ENCODE measurements around the gene PCYT1A. TPM values are rescaled to one million over a fixed set of nuclear protein-coding genes. Genes with fewer than 3 reads are reported as not detected.
A peak's percentile ranks its signal among the peaks of the same experiment; 100 is the strongest.

Gene PCYT1A
- total and polyA plus RNA-seq, 4 donors, result 21.2 to 67.4 (median 42.7) TPM

GRCh38 chr3:196235452-196236122, 51.9 kb downstream of the PCYT1A start:
- no peaks in the 10 kb centered on the region for H3K9me3 ChIP-seq (ENCODE audit: control insufficient read depth in 4 of 4, insufficient read depth in 3 of 4, low read length in 3 of 4)
- no peak for TF ChIP-seq CTCF (IDR thresholded peaks at IDR 0.05; ENCODE audit: control extremely low read depth, extremely low read depth)
- peaks cover 0 to 9% (median 0%) of the 10 kb centered on the region in 5 donors for H3K4me1 ChIP-seq (ENCODE audit: control insufficient read depth in 5 of 5, insufficient read depth in 5 of 5, low read length in 5 of 5)
- no peaks in the 10 kb centered on the region for H3K27me3 ChIP-seq (ENCODE audit: control insufficient read depth in 3 of 3, insufficient read depth in 3 of 3, low read length in 2 of 3)
- H3K27ac ChIP-seq (ENCODE audit: low read depth in 1 of 2, low read length in 1 of 2), result no peak overlapping the region
- no peak overlapping the region for H3K4me3 ChIP-seq
- no peak overlapping the region for H3K9ac ChIP-seq (ENCODE audit: insufficient read depth in 1 of 2, low read length in 2 of 2)
- H3K36me3 ChIP-seq (ENCODE audit: control insufficient read depth in 4 of 4, insufficient read depth in 4 of 4, low read length in 4 of 4), result peaks cover 12 to 18% (median 16%) of the 10 kb centered on the region in 4 donors
- DNase-seq, result no peak
- no peak for ATAC-seq (ENCODE audit: insufficient read depth, low FRiP score)
- 63 to 72% methylated on average over 12 of the region's 12 CpGs for WGBS, 2 donors

- no peaks in the 10 kb centered on the region for H3K27me3 ChIP-seq (ENCODE audit: control insufficient read depth in 3 of 3, insufficient read depth in 3 of 3, low read length in 2 of 3)
- H3K4me1 ChIP-seq (ENCODE audit: control insufficient read depth in 5 of 5, insufficient read depth in 5 of 5, low read length in 5 of 5), result no peaks in the 10 kb centered on the region
- H3K36me3 ChIP-seq (ENCODE audit: control insufficient read depth in 4 of 4, insufficient read depth in 4 of 4, low read length in 4 of 4), result peaks cover 3 to 10% (median 6%) of the 10 kb centered on the region in 4 donors
- no peak overlapping the region for H3K4me3 ChIP-seq
- no peaks in the 10 kb centered on the region for H3K9me3 ChIP-seq (ENCODE audit: control insufficient read depth in 4 of 4, insufficient read depth in 3 of 4, low read length in 3 of 4)
- no peak for DNase-seq
- no peak for ATAC-seq (ENCODE audit: insufficient read depth, low FRiP score)
- no peak overlapping the region for H3K27ac ChIP-seq (ENCODE audit: low read depth in 1 of 2, low read length in 1 of 2)
- no peak for TF ChIP-seq CTCF (IDR thresholded peaks at IDR 0.05; ENCODE audit: control extremely low read depth, extremely low read depth)
- H3K9ac ChIP-seq (ENCODE audit: insufficient read depth in 1 of 2, low read length in 2 of 2), result no peak overlapping the region
- WGBS, 2 donors, result 84 to 92% methylated on average over 8 of the region's 8 CpGs
Measured at GRCh38 chr3:196232882-196233251, 54.7 kb downstream of the PCYT1A start.

- Histone ChIP-seq H3K36me3 (ENCODE audit: control insufficient read depth in 4 of 4, insufficient read depth in 4 of 4, low read length in 4 of 4) (peaks cover 0 to 6% (median 3%) of the 10 kb centered on the region in 4 donors), H3K9ac (ENCODE audit: insufficient read depth in 1 of 2, low read length in 2 of 2) (no peak overlapping the region), H3K27ac (ENCODE audit: low read depth in 1 of 2, low read length in 1 of 2) (no peak overlapping the region), H3K9me3 (ENCODE audit: control insufficient read depth in 4 of 4, insufficient read depth in 3 of 4, low read length in 3 of 4) (no peaks in the 10 kb centered on the region), H3K4me3 (no peak overlapping the region), H3K4me1 (ENCODE audit: control insufficient read depth in 5 of 5, insufficient read depth in 5 of 5, low read length in 5 of 5) (no peaks in the 10 kb centered on the region), H3K27me3 (ENCODE audit: control insufficient read depth in 3 of 3, insufficient read depth in 3 of 3, low read length in 2 of 3) (no peaks in the 10 kb centered on the region)
- ATAC-seq (ENCODE audit: insufficient read depth, low FRiP score) (peak; percentile 31), DNase-seq (no peak)
- no peak for TF ChIP-seq CTCF (IDR thresholded peaks at IDR 0.05; ENCODE audit: control extremely low read depth, extremely low read depth)
- 92 to 94% methylated on average over 12 of the region's 12 CpGs for WGBS, 2 donors
Measured at GRCh38 chr3:196232154-196232881, 55.2 kb downstream of the PCYT1A start.

Measured in lung (tissue), 12 donors.